Measurements from ENCODE around the gene ETV6.

ETV6 gene

DNA sequence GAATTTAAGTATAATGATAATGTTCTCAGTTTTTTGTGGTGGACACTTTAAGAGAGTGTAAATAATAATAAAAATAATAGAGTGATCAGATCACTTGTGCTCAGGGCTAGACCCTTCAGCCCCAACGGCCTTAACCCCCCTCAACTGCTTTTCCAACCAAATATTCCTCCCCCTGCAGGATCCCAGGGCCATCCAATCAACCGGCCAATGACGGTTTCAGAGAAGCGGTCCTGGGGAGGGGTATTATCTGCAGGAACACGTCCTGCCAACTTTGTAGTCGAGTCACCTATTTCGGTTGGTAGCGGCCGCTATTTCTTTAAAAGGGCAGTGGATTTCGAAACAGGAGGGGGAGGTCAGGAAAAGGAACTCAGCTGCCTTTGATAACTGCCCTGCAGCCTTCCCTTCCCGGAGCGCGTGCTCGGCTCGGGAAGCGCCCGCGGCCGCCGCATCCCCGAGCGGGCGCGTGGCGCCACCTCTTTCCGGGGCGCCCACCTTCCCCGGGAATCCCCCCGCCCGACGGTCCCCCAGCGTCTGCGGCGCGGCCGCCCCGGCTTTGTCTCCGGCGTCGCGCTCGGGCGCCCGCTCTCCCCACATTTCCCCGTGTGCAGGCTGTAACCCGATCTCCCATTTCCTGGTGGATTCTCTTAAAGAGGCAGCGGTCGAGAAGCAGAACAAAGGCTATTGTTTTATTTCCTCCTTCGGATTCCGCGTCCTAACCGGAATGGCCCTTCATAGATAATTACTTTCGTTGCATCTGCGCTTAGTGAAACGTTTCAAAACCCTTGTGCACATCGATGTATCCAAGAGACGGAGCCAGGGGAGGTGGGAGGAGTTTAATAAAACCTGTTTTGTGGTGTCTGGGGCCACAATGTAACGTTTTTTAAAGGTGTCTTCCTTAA is 711 bp upstream of the ETV6 start:
- DNase-seq, result peak; percentile 92

DNA sequence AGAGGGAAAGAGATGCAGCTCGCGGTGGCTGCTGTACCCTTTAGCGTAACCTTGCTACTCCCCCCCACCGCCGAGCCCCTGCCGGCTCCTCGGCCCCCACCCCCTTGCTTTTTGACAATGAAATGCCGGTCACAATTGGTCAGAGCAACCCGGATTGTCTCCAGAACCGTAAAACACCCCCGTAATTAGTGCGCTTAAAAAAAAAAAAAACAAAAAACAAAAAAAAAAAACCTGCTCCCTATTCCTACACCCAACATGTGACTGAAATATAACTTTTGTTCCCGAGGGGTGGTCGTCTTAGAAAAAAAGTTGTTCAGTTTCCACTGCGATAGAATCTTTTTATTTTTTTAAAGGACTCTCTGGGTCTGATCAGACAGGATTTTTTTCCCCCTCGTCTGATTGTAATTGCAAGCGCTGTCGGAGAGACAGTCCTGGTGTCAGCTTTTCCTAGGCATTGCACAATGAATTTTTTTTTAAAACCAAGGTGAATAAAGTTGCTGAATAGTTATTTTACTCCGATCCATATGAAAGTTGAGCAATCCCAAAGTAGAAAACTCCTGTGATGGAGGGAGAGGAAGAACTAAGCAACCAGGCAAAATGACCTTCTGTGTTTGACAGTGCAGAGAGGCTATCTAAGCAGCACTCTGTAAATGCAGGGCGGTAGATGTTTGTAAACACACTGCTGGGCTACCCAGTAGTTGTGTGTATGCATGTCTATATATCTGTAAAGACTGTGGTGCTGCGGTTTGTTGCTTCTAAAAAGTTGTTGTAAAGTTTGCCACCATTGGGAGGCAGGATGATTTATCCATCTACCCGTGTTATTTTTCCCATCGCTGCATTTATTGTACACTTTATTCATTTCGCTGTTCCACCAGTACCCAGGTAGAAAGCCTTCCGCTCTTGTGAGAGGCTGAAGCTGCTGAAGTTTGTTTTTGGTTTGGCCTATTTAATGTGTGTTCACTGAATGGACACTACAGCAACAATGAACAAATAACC is 1.1 kb downstream of the ETV6 start:
- DNase-seq, result peak; percentile 77

DNA sequence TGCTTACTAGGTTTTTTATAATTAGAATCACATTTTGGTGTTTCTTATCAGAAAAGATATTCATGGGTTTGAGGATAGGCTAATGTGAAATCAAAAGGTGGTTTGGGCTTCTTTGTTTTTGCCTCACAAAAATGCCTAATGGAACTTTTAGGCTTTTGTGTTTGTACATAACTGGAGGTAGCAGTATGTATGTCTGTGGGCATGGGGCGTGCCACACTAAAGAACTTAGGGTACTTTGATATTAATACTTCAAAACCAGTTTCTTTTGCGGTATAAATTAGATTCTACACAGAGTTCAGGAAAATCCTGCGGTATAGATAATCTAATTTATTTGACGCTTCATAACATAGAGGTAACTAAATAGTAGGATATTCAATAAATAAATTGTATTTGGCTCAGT is 1.9 kb downstream of the ETV6 start:
- peak; percentile 50 for DNase-seq

DNA sequence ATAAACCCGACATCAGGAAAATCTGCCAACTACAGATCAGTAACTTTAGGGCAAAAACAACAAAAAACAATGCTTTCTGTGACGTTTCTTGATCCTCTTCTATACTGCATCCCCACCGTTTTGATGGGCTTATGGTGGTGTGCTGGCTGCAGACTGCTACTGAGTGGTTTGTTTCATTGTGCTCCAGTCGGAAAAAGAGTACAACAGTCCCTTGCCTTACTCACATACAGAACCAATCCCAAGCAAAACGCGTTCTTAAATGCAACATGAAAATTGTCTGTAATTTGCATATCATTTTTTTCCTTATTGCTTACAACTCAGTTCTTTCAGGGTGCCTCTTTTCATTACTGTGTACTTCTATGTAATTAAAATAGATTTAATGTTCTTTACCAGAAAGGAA is 2.3 kb downstream of the ETV6 start:
- peak; percentile 52 for DNase-seq

DNA sequence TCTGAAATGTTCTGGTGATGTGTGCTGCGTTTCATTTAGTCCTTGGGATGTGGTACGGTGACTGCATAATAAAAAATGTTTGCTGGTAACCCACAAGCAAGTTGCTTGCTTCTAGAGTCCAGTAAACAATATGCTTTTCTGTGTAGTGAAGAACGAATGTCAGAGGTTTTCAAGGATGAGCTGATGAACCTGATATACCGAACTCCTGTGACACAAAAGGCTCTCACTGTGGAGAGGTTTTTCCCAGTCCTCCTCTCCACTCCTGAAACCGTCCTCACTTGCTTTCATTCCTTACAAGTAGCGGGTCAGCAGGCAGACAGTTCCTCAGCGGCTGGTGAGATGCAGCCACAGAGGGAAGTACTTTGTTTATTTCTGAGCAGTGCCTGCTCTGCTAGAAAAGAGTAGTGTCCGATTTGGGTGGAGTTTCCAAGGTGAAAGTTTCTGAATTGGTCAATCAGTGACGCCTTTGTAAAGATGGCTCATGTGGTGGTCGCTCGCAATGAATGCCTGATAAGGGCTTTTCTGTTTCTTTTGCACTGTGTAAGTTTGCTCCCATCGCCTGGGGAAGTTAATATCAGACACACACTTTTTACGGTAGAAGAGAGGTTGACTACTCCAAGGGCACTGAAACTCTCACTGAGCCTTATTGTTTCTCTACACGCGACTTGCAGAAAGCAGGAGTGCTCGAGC is 3.0 kb downstream of the ETV6 start:
- peak; percentile 73 for DNase-seq

DNA sequence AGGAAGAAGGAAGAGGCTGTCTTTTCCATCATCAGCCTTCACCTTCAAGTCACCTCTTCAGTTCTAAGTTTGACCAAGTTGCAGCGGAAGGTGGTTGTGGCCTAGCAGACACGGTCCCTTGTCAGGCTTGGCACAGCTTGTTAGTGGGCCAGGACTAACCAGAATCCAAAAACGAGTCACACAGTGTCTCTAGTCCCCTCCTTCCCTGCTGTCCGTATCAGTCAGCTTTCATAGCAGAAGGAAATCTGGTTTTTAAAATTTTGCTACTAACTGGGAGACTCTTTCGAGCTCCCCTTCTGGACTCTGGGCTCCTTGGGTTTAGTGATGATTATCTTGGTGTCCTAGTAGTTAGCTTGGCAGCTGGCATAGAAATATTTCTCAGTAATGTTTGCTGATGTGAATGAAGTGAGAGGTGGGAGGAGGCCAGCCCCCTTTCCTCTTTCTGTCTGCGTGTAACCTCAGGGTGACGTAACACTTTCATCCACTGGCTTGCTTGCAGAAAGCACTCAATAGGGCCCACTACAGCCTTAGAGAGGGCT is 3.8 kb downstream of the ETV6 start:
- peak; percentile 81 for DNase-seq

DNA sequence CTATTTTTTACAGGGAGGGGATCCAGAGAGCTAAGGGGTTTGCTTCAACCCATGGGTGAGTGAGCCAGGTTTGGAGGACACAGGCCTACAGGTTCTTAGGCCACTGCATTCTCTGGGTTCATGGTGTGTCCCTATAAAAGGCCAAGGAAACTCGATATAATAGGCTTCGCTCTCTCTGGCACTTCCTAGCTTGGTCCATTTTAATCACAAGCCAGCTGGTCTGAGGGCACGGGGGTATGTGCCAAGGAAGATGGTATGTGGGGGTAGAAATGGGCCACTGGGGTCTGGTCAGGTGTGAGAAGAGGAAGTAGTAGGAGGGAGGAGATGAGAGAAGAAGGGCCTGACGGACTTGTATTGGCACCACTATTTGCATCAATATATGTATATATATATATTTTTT is 4.9 kb downstream of the ETV6 start:
- DNase-seq, result no peak

DNA sequence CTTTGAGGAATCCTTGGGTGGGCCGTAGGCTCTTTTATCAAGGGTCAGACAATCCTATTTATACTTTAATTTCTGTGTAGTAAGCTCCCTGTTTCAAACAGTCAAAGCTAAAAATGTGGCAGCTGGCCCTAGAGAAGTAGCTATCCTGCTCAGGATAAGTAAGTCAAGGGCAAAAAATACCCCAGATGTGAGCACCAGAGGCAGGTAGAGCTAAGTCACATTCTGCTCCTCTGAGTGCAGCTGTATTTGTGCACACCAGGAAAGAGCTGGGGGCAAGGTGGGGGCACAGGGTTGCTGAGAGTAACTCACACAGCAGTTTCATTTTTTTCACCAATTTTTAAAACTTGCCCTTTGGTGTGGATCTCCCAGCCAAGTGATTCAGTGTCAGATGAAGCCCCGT is 5.3 kb downstream of the ETV6 start:
- DNase-seq, result no peak

DNA sequence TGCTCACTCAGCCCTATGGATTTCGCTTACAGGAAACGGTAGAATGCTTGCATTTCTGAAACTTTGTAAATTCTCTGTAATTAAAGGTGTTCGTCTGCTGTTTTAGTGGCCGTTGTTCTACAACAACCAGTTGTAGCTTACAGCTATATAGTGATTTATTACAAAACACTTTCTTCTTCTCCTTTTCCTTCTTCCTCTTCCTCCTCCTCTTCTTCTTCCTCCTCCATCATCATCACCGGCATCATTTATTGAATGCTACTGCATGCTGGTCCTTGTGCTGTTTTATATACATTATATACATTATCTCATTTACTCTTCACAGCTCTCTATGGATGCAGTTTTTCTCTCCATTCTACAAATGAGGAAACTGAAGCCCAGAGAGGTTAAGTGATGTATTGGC is 6.4 kb downstream of the ETV6 start:
- DNase-seq, result no peak

DNA sequence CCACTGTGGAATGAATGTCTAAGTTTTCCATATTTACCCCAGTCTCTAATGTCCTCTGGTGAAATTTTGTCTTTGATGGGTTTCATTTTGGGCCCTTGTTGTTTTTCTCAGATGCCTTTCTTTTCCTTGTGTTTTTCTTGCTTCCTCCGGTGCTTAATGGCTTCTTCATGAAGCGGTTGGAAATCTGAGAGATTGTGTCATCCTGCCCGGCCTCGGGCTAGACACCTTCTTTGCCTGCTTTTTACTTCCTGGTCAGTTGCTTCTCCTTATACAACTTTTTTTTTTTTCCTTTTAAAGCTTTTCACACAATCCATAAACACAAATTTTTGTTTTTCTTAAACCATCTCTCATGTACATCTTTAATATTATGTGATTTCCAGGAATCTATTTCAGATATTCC is 7.1 kb downstream of the ETV6 start:
- DNase-seq, result no peak

DNA sequence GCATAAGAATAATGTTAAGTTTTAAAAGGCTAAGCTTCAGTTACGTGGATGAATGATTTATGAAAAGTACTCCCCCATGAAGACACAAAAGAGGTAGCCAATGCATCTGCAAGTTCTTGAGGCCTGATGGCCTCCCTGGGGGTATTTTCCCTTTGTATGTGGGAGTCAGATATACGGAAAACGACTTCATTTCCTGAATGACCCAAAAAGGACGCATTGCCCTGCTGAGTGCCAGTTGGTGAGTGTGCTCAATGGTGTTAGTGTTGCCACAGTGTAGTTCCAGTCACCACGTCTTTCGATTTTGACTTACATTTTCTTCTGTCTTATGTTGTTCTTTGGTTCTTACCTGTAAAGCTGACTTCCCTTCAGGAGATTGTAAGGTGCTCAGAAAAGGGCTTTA is 8.0 kb downstream of the ETV6 start:
- DNase-seq, result no peak

DNA sequence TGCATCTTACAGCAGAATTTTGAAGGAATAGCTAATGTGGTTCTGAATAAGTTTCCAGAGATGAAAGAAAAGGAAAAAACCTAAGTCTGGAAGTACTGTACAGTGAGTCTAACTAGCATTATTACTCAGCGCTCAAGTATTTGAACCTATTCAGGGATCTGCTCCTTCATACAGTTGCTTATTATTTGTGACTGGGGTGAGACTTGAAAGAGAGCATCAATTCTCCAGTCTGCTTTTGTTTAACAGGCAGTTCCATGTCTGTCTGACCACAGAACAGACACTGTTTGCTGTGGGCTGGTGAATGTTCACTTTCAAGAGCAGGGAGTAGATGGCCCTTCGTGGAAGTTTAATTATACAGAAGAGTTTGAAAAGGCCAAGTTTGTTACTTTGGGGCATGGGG is 9.3 kb downstream of the ETV6 start:
- DNase-seq, result no peak

DNA sequence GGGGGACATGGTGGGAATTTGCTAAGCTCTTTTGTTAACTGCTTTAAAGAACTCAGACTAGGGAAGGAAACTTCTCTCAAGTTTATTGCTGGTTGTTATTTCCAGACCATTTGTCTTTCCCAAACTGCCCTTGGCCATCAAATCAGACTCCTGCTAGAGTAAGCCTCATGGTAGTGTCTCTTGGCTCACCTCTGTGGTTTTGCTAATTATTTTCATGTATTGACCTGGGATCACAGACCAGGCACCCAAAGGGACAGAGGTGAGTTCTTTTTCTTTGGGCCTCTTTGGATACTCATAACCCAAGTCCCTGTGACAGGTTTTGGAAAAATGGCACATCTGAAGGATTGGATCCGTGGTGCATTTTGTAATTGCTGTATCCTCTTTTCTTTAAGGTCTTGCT is 11.2 kb downstream of the ETV6 start:
- no peak for DNase-seq

DNA sequence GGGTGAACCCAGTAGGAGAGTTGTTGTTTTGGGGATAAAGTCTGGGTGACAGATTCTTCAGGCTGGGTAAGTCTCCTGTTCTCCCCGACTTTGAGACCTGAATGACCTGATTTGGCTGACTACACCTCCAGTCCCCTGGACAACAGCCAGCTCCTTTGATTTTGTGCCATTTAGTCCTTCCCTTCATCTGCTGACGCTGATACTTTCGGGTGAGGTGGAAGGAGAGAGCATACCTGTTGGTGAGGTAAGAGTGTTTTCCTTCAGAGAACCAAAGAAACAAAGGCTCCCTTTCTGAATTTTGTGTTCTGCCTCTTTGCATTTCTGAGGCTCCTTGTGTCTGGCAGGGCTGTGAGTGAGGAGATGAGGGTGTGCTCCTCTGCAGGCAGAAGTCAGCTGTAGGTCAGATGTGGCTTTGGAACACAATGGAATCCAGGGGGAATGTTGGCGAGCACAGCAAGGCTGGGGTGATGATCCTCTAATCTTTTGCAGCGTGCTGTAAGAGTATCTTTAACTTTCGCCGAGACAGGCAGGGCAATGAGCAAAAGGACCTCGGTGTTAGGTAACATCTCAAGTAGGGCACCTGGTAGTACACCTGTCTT is 12.1 kb downstream of the ETV6 start:
- DNase-seq, result no peak

DNA sequence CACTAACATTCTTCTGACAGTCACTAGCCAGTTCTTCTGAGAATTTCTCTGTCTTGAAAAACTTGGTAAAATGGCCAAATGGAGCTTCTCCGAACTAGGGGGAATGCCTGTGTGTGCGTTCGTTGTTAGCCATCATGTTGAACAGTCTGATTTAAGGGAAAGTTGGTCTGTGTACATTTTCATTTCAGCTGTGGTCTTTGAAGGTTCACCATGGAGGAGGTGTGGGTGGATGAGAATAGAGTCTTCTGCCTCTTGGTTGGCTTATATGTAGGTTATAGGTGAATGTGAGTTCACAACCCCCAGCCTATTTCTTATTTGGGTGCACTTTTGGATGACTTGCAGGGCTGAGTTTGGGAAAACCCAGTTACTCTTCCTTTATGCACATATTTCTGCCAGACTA is 12.9 kb downstream of the ETV6 start:
- DNase-seq, result no peak

DNA sequence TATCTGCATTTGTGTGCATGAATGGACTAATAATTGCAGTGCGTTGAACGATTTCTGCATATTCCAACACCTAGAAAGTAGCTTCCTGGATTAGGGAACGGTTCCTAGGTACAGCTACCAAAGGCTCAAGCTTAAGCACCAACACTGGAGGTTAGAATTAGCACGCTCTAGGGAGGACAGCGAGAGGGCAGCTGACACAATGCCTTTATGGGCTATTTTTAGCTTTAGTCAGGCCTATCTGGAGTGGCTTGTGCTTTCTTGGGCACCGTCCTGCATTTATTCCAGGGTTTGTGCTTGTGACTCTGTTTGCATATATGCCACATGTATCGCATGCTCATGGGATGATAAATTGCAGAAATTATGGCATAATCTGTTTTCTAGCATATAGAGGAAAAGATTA is 13.7 kb downstream of the ETV6 start:
- DNase-seq, result no peak

DNA sequence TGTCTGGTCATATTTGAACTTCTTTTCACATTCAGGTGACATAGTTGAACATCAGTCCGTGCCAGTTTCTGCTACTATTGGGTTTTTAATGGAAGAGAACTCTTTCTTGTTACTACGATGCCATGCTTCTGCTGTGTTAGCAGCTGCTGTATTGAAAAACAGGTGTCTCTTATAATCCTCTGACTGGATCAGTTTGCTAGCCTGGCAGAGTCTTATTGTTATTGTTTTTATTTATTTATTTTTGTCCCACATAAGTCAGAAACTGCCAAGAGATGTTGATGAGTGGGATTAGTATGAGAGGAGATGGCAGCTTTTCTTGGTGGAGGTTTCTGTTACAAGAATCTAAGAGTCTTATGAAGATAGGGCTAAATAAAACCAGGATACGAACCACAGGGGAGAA is 14.6 kb downstream of the ETV6 start:
- no peak for DNase-seq

DNA sequence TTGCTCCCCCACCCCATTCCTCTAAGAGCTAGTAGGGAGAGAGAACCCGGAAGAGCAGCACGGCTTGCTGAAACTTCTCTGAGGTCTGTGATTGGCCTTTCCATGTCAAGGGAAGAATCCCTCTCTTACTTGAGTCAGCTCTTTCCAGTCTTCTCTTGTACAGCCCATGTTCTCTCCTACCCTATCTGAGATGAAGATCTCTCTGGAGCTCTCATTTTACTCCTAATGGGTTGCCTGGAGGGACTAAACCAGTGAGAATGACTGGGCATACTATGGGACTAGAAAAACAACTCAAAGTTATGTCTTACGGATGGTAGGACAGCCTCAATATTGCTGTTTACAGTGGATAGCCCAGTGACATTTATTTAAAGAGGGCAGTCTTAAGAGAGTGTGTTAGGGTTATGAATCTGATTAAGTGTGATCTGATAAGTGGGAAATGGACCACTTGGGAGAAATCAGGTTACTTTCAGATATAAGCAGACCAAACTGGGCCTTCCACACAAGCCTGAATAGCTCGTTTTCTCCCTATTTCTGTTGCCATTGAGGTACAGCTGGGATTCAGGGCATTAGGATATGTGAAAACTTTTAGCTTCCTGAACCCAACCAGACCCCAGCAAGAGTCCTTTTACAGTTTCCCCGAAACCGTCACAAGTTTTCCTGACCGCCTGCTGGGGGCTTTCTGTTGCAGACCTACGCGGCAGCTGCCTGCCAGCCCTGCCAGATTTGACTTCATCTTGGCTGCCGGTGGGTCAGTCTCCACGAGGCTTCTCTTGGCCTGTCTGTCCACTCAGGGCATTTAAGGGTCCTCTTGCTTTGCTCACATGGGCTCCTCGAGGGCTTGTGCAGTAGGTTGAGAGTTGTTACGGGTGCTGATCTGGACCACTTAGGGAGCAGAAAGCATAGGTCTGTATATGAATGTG is 16.9 kb downstream of the ETV6 start:
- no peak for DNase-seq

DNA sequence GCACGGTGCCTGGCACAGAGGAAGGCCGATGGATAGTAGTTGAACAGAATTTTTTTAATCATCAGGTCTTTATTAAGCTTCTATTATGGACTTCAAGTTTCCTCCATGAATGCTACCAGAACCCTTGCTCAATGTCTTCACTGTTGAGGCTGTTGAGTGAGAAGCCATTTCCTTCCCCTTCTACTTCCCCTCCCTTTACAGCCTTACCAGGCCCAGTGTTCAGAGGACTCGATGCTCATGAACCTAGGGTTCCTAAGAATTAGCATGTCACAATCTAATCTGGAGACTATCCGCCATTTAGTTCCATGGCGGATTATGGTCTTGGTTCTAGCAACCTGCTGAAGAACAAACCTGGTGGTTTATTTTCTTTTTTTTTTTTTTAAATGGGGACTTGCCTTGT is 17.7 kb downstream of the ETV6 start:
- peak; percentile 52 for DNase-seq

DNA sequence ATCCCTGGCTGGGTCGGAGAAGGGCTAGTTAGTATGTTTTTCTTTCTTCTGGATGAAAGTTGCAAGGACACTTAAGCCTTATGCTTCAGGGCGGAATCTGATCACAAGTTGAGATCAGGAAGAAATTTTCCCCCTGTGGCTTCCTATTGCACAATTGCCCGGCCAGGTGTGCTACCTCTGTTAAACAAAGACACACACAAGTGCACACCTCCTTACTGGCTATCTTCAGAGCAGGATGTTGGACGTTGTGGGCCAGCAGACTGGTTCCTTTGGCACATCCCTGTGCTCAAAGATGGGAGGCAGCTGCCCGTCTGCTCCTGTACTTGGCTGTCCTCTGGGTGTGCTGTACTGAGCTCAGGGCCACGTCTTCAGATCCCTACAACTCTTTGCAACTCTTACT is 19.1 kb downstream of the ETV6 start:
- peak; percentile 39 for DNase-seq

DNA sequence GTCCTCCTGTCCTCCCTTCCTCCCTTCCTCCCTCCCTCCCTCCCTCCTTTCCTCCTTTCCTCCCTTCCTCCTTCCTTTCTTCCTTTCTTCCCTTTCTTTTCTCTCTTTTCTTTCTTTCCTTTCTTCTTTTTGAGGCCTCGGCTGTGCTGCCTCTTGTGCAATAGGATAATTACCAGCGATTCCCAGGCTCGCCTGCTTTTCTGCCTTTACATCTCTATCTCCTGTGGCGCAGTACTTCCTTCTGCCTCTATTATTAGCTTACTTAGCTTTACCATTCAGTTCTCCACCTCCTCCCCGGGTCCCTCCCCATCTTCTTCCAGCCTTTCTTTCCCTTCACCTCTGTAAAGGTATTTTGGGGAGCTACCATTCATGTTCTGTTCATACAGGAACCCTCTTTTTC is 19.9 kb downstream of the ETV6 start:
- peak; percentile 42 for DNase-seq

Data from hematopoietic multipotent progenitor cell treated with erythropoietin and hydrocortisone succinate and interleukin-3 and kit ligand, for 6 days (in vitro differentiated cells).